GM19043 (cell line): ENCODE results near the gene RCBTB2.
"Not testable (repeated sequence)": the region's sequence is repeated elsewhere in the genome, so short reads cannot be mapped to it uniquely, and the experiment has no call there.

Experiments used
- ATAC-seq: cut with Tn5 transposase; IDR thresholded peaks from one replicate; pipeline ENCODE4 v1.9.1; 2021; ENCODE audit warnings: low read depth; ENCODE audit not compliant: unreplicated experiment

RCBTB2 gene

DNA sequence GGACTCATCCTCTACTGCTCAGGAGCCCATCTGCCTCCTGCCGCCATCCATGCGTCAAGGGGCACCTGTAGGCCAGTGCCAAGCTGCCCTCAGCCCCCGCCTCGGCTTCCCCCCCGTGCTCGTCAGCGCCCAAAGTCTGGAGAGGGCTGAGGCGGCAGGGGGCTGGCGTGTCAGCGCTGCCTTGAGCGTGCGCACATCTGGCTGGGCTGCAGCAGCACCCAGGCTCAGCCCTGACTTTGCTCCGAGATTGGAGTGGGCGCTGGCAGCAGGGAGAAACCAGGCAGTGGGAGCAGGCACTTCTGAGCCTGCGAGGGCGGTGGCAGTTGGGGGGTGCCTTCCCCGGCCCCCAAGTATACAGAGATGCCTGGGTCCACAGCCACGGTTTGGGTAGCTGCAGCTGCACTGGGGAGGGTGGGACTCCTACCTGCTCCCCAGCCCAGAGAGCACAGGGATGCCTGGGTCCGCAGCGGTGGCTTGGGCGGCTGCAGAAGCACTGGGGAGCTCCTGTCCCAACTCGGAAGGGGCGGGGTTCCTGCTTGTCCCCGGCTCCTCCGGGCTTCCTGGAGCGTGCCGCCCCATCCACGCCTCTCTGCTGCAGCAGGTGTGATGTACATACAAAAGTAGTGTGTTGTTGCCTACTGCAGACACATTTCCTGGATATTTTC lies 75.2 kb downstream of the RCBTB2 start:
- ATAC-seq: no peak

DNA sequence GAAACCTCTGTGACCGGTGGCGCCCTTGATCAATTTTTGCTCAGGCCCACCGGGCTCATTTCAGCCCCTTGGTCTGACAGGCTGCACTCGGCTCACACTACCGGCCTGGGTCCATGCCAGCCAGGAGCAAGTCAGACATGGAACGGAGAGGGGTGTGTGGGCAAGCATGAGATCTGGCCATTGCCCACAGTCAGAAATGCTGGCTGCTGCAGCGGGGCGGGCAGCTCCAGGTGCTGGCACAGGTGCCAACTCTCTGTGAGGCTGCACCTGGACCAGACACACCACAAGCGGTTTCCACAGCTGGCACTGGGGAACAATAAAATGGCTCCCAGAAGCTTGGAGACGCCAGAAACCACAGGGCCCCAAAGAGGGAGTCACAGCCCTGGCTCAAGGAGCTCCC lies 76.3 kb downstream of the RCBTB2 start:
- no peak for ATAC-seq

DNA sequence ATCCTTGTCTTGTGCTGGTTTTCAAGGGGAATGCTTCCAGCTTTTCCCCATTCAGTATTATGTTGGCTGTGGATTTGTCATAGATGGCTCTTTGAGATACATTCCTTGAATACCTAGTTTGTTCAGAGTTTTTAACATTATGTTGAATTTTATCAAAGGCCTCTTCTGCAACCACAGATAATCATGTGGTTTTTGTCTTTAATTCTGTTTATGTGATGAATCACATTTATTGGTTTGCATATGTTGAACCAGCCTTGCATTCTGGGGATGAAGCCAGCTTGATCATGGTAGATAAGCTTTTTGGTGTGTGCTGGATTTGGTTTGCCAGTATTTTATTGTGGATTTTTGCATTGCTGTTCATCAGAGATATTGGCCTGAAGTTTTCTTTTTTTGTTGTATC lies 81.7 kb downstream of the RCBTB2 start:
- not testable (repeated sequence) for ATAC-seq

DNA sequence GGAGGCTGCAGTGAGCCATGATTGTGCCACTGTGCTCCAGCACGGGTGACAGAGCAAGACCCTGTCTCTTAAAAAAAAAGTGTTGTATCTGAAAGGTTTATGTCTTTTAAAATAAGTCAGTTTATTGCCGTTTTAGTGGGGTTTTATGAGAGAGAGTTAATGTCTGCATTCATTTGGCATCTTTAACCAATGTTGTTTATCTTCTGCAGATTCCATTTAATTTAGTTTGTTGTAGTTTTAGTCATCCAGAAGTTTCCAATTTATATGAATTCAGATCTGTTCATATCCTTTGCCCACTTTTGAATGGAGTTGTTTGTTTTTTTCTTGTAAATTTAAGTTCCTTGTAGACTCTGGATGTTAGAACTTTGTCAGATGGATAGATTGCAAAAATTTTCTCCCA lies 83.2 kb downstream of the RCBTB2 start:
- ATAC-seq: no peak

DNA sequence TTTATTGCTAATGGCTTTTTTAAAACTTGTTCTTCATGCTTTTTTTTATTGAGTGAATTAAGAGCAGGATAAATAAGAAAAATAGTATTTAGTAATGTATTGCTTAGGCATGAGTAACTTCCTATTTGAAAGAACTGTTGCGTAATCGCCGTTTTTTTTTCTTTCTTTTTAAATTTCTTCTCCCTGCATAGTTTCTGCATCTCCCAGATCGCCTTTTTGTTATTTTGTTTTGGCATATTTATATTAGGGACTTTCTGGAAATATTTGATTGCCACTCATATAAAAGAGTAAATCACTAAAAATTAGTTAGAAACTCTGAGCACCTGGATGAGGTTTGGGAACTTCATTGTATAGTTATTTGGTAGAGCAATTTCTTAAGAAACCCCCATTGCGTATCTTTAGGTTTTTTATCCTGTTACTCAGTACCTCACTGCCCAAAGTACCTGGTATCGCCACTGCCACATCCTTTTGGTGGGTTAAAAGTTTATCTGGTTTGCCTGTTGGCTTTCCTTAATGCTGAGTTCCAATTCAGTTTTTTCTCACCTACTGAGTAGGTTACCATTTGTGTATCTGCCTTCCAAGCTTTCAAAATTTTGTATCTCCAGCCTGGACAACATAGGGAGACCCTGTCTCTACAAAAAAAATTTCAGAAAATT lies 83.8 kb downstream of the RCBTB2 start:
- no peak for ATAC-seq

DNA sequence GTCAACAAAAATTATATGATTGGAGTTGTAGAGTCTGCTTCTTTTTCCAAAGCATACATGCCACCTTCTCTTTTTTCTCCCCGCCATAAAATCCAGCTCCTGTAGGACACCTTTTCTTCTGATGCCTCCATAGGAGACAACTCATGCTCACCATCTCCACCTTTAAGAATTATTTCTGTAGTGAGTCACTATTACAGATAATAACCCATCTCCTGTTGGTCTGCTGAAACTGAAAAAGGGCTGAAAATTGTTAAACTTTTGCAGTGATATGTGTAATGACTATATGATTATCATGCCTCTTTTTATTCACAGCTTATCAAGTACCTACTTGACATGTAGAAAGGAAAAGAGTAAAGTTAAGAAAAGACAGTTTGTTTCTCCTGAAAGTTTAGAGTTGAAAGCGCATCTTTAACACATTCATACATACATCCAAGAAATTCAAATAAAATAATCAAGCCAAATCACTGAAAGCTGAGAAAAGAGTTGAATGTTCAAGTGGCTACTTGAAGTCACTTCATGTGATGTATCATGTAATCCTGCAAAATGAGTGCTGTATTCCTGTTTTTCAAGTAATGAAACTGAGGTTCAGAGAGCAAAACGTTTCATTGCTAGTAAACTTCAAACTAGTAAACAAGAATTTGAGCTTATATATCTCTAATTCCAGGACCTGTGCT lies 84.5 kb downstream of the RCBTB2 start:
- ATAC-seq: no peak

DNA sequence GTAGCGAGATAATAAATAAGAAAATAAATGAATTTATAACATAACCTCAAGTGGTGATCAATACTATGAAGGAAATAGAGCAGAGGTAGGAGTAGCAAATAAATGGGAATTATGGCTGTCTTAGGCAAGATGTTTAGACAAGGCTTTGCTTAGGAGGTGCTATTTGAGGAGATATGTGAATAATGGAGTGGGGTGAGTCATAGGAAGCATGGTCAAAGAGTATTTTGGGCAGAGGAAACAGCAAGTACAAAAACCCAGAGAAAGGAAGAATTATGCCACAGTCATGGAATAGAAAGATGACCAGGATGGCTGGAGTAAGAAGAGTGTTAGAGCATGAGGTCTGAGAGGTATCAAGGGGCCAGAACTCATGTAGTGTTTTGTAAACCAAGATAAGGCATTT lies 86.4 kb downstream of the RCBTB2 start:
- ATAC-seq: no peak

DNA sequence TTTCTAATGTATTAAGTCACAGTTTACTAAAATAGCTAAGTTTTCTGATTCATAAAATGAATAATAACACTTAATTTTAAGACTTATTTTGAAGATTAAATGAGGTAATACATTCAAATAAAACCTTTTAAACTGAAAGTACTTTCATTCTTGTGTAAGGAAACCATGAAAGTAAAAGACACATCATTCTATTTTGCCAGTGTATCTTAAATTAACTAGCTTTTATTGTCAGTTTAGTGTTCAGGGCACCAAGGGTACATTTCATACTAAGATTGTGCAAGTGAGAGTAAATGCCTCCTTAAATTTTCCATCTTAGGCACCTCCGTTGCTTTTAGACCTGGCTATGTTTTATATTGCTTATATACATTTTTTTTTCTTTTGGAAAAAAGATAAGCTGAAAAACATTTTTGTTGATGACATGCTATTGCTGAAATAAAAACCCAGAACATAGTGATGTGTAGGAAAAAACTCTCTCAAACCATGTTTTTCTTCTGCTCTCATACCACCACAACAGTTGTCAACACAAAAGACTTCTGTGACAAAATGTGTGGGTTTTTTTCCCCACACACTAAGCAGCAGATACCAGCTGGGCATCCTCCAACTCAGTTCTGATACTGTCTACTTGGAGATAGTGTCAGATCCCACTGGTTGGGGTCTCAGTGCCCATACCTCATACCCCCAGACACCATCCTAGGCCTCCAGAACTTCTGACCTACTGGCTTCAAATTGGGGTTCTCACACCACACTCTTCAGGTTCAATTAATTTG lies 89.3 kb downstream of the RCBTB2 start:
- ATAC-seq: no peak
